Duodenal mucosa (tissue), 2 donors: ENCODE measurements around the gene SYNJ1.
"Not testable (repeated sequence)": the region's sequence is repeated elsewhere in the genome, so short reads cannot be mapped to it uniquely, and the experiment has no call there.

Source experiments
- H3K27ac ChIP-seq: one replicate; pipeline ENCODE4 v1.7.0; 2013; ENCODE audit warnings: low read depth, low read length
- H3K27me3 ChIP-seq, 2 donors: one replicate each; pipeline ENCODE4 v1.7.0; 2013; ENCODE audit warnings: low read length in 2 of 2, control low read depth in 1 of 2; ENCODE audit not compliant: insufficient read depth in 2 of 2, control insufficient read depth in 1 of 2
- H3K36me3 ChIP-seq, 2 donors: one replicate each; pipeline ENCODE4 v1.7.0; 2013; ENCODE audit warnings: low read length in 2 of 2, control low read depth in 1 of 2; ENCODE audit not compliant: insufficient read depth in 2 of 2, control insufficient read depth in 1 of 2
- H3K4me1 ChIP-seq, 2 donors: one replicate each; pipeline ENCODE4 v1.7.0; 2013; ENCODE audit warnings: low read length in 2 of 2, control low read depth in 1 of 2; ENCODE audit not compliant: insufficient read depth in 2 of 2, control insufficient read depth in 1 of 2
- H3K4me3 ChIP-seq, 2 donors: one replicate each; pipeline ENCODE4 v1.7.0; 2013; ENCODE audit warnings: low read length in 2 of 2, low read depth in 1 of 2
- H3K9ac ChIP-seq, 2 donors: one replicate each; pipeline ENCODE4 v1.7.0; 2013; ENCODE audit warnings: low read length in 2 of 2, low read depth in 1 of 2
- H3K9me3 ChIP-seq, 2 donors: one replicate each; pipeline ENCODE4 v1.7.0; 2013; ENCODE audit warnings: low read length in 2 of 2, control low read depth in 1 of 2; ENCODE audit not compliant: control insufficient read depth in 1 of 2

The SYNJ1 gene

GRCh38 chr21:32641710-32642698, 85.8 kb downstream of the SYNJ1 start:
- Histone ChIP-seq H3K9ac (no peak overlapping the region), H3K9me3 (no peaks in the 10 kb centered on the region), H3K27me3 (no peaks in the 10 kb centered on the region), H3K4me3 (no peak overlapping the region), H3K36me3 (peaks cover 10 to 48% of the 10 kb centered on the region in 2 donors), H3K4me1 (no peaks in the 10 kb centered on the region), H3K27ac (no peak overlapping the region)

- Histone ChIP-seq H3K9ac (no peak overlapping the region), H3K27ac (no peak overlapping the region), H3K9me3 (peaks cover 0 to 3% of the 10 kb centered on the region in 2 donors), H3K36me3 (peaks cover 14 to 18% of the 10 kb centered on the region in 2 donors), H3K4me1 (no peaks in the 10 kb centered on the region), H3K4me3 (no peak overlapping the region), H3K27me3 (no peaks in the 10 kb centered on the region)
Measured at GRCh38 chr21:32626621-32627196, 101.1 kb downstream of the SYNJ1 start.

- H3K4me1 ChIP-seq, H3K4me3 ChIP-seq, H3K27me3 ChIP-seq, H3K9me3 ChIP-seq, H3K9ac ChIP-seq, H3K27ac ChIP-seq, H3K36me3 ChIP-seq: not testable (repeated sequence)
Measured at GRCh38 chr21:32618218-32618617, 109.6 kb downstream of the SYNJ1 start.

- H3K27me3 ChIP-seq = no peaks in the 10 kb centered on the region
- H3K9ac ChIP-seq = peak overlapping the region in 1 of 2 donors; percentile 83
- H3K4me3 ChIP-seq = peak overlapping the region; percentile 99
- H3K9me3 ChIP-seq = no peaks in the 10 kb centered on the region
- H3K36me3 ChIP-seq = peaks cover 6 to 9% of the 10 kb centered on the region in 2 donors
- H3K27ac ChIP-seq = no peak overlapping the region
- peaks cover 6 to 14% of the 10 kb centered on the region in 2 donors for H3K4me1 ChIP-seq
Measured at GRCh38 chr21:32613436-32614043, 114.3 kb downstream of the SYNJ1 start.

- H3K27ac ChIP-seq = peak overlapping the region; percentile 93
- peaks cover 6 to 14% of the 10 kb centered on the region in 2 donors for H3K36me3 ChIP-seq
- no peaks in the 10 kb centered on the region for H3K27me3 ChIP-seq
- peak overlapping the region; percentile 83 to 94 for H3K9ac ChIP-seq
- H3K4me1 ChIP-seq = peaks cover 6 to 14% of the 10 kb centered on the region in 2 donors
- H3K9me3 ChIP-seq = no peaks in the 10 kb centered on the region
- peak overlapping the region; percentile 99 for H3K4me3 ChIP-seq
Measured at GRCh38 chr21:32612999-32613337, 114.8 kb downstream of the SYNJ1 start.

- H3K4me3 ChIP-seq = peak within 1 kb of the TSS; percentile 99
- no peaks in the 10 kb centered on the region for H3K9me3 ChIP-seq
- H3K4me1 ChIP-seq = peaks cover 6 to 14% of the 10 kb centered on the region in 2 donors
- peaks cover 10 to 20% of the 10 kb centered on the region in 2 donors for H3K36me3 ChIP-seq
- no peaks in the 10 kb centered on the region for H3K27me3 ChIP-seq
- peak within 1 kb of the TSS; percentile 93 for H3K27ac ChIP-seq
- peak within 1 kb of the TSS; percentile 83 to 94 for H3K9ac ChIP-seq
Measured at GRCh38 chr21:32612075-32612998, 115.5 kb downstream of the SYNJ1 start, which contains the start of gene CFAP298. CFAP298 (minus strand) TSS chr21:32612377; CDS start chr21:32612243, 134 bp downstream.

GRCh38 chr21:32611471-32611997, 116.3 kb downstream of the SYNJ1 start:
- Histone ChIP-seq H3K36me3 (peaks cover 15 to 26% of the 10 kb centered on the region in 2 donors), H3K9me3 (no peaks in the 10 kb centered on the region), H3K27ac (peak overlapping the region; percentile 93), H3K27me3 (no peaks in the 10 kb centered on the region), H3K4me1 (peaks cover 6 to 14% of the 10 kb centered on the region in 2 donors), H3K4me3 (peak overlapping the region; percentile 99), H3K9ac (peak overlapping the region; percentile 83 to 94)

GRCh38 chr21:32610940-32611339, 116.9 kb downstream of the SYNJ1 start:
- Histone ChIP-seq H3K4me3 (peak overlapping the region in 1 of 2 donors; percentile 3), H3K36me3 (peaks cover 20 to 32% of the 10 kb centered on the region in 2 donors), H3K4me1 (peaks cover 6 to 14% of the 10 kb centered on the region in 2 donors)
- H3K9me3 ChIP-seq, H3K9ac ChIP-seq, H3K27ac ChIP-seq, H3K27me3 ChIP-seq: not testable (repeated sequence)

- Histone ChIP-seq H3K27me3 (no peaks in the 10 kb centered on the region), H3K9me3 (no peaks in the 10 kb centered on the region), H3K27ac (no peak overlapping the region), H3K4me1 (peaks cover 6 to 14% of the 10 kb centered on the region in 2 donors), H3K36me3 (peaks cover 37 to 53% of the 10 kb centered on the region in 2 donors), H3K9ac (no peak overlapping the region), H3K4me3 (no peak overlapping the region)
Measured at GRCh38 chr21:32608851-32609250, 119.0 kb downstream of the SYNJ1 start.
